ENCODE data around the gene PACS2. TPM values are rescaled to one million over a fixed set of nuclear protein-coding genes. Genes with fewer than 3 reads are reported as not detected.
"Not testable (repeated sequence)": the region's sequence is repeated elsewhere in the genome, so short reads cannot be mapped to it uniquely, and the experiment has no call there.

PACS2 gene
- total RNA-seq, 4 donors from 2014 or later: 59.8 to 97.4 (median 71.2) TPM

- DNase-seq (ENCODE audit: extremely low spot score): no peak
- Histone ChIP-seq H3K27ac (replicated peaks in 1 of 4) (no peak overlapping the region), H3K36me3 (no peaks in the 10 kb centered on the region), H3K4me3 (no peak overlapping the region), H3K9me3 (no peaks in the 10 kb centered on the region), H3K27me3 (no peaks in the 10 kb centered on the region), H3K4me1 (peaks cover 25 to 49% (median 37%) of the 10 kb centered on the region in 4 donors)
- TF ChIP-seq CTCF (IDR thresholded peaks at IDR 0.05) (no peak), EP300 (IDR thresholded peaks at IDR 0.05) (no peak), POLR2A (IDR thresholded peaks at IDR 0.05; ENCODE audit: low read depth) (no peak), POLR2AphosphoS5 (IDR thresholded peaks at IDR 0.05) (no peak)
- intact Hi-C loops (cut with DNase I): no loop called here
- 65% methylated on average over 19 of the region's 26 CpGs for WGBS
Observed at GRCh38 chr14:105292826-105293711, 21.5 kb upstream of the PACS2 start.

GRCh38 chr14:105294142-105294597 lies 20.4 kb upstream of the PACS2 start:
- Histone ChIP-seq H3K4me3 (no peak overlapping the region), H3K27ac (replicated peaks in 1 of 4) (peak overlapping the region in 1 of 4 donors; percentile 41), H3K27me3 (no peaks in the 10 kb centered on the region), H3K9me3 (no peaks in the 10 kb centered on the region), H3K36me3 (no peaks in the 10 kb centered on the region), H3K4me1 (peaks cover 30 to 60% (median 47%) of the 10 kb centered on the region in 4 donors)
- TF ChIP-seq CTCF (IDR thresholded peaks at IDR 0.05) (no peak), EP300 (IDR thresholded peaks at IDR 0.05) (no peak), POLR2AphosphoS5 (IDR thresholded peaks at IDR 0.05) (peak in 1 of 2 donors; percentile 11)
- WGBS: 30% methylated on average over 2 of the region's 15 CpGs
- intact Hi-C loops (cut with DNase I): no loop called here
- DNase-seq (ENCODE audit: extremely low spot score): no peak

- H3K4me3 ChIP-seq; intact Hi-C loops (cut with DNase I); DNase-seq (ENCODE audit: extremely low spot score); H3K9me3 ChIP-seq; H3K36me3 ChIP-seq; H3K27ac ChIP-seq (replicated peaks in 1 of 4); H3K27me3 ChIP-seq: not testable (repeated sequence)
- 98% methylated on average over 11 of the region's 11 CpGs for WGBS
- H3K4me1 ChIP-seq: peaks cover 43 to 59% (median 53%) of the 10 kb centered on the region in 4 donors
Observed at GRCh38 chr14:105297311-105297710, 17.2 kb upstream of the PACS2 start.

- Histone ChIP-seq H3K27ac (replicated peaks in 1 of 4) (peak overlapping the region; percentile 93 to 98 (median 95)), H3K36me3 (no peaks in the 10 kb centered on the region), H3K4me3 (peak overlapping the region; percentile 64 to 85 (median 82)), H3K4me1 (peaks cover 20 to 33% (median 29%) of the 10 kb centered on the region in 4 donors), H3K27me3 (no peaks in the 10 kb centered on the region), H3K9me3 (no peaks in the 10 kb centered on the region)
- no peak for DNase-seq (ENCODE audit: extremely low spot score)
- intact Hi-C loops (cut with DNase I): no loop called here
- WGBS: 63% methylated on average over 4 of the region's 54 CpGs
- TF ChIP-seq POLR2AphosphoS5 (IDR thresholded peaks at IDR 0.05) (no peak), POLR2A (IDR thresholded peaks at IDR 0.05; ENCODE audit: low read depth) (no peak), CTCF (IDR thresholded peaks at IDR 0.05) (no peak), EP300 (IDR thresholded peaks at IDR 0.05) (no peak)
Observed at GRCh38 chr14:105299654-105300541, 14.7 kb upstream of the PACS2 start.

Data from esophagus muscularis mucosa (tissue), 4 donors.